A673 (cell line): ENCODE measurements around the gene TMEM129.

Source experiments
- CTCF ChIP-seq: fragments of 300-800, 200-600 bp; sonication (generic); conservative IDR thresholded peaks from 2 replicates; pipeline ENCODE4 v1.5.1; 2017; ENCODE audit warnings: low read depth, mild to moderate bottlenecking, antibody characterized with exemption, low read length, moderate library complexity, mixed read lengths
- EZH2 ChIP-seq: fragments of 200-600 bp; sonication (generic); IDR thresholded peaks from 2 replicates; pipeline ENCODE4 v1.6.1; 2017; ENCODE audit warnings: borderline replicate concordance, low read depth, mild to moderate bottlenecking, mixed read lengths, antibody characterized with exemption, low read length; ENCODE audit not compliant: poor library complexity, severe bottlenecking

GRCh38 chr4:1693131-1693896 lies 27.8 kb downstream of the TMEM129 start:
- peak; percentile 97 for TF ChIP-seq CTCF
- no peak for TF ChIP-seq EZH2
